ENCODE results near the gene TOR1A.

Gene TOR1A

GRCh38 chr9:129768486-129768885, 55.5 kb downstream of the TOR1A start:
- DNase-seq (ENCODE audit: low read depth): no peak
- no peak for TF ChIP-seq CTCF (IDR thresholded peaks at IDR 0.05; ENCODE audit: low read length, missing control alignments)
- H3K4me3 ChIP-seq (replicated peaks; ENCODE audit: low read depth, low read length): no peak overlapping the region

- no peak for TF ChIP-seq CTCF (IDR thresholded peaks at IDR 0.05; ENCODE audit: low read length, missing control alignments)
- no peak for DNase-seq (ENCODE audit: low read depth)
Measured at GRCh38 chr9:129765764-129766317, 58.1 kb downstream of the TOR1A start.

GRCh38 chr9:129762985-129763926, 60.7 kb downstream of the TOR1A start:
- H3K4me3 ChIP-seq (replicated peaks; ENCODE audit: low read depth, low read length): no peak overlapping the region
- peak; percentile 90 for DNase-seq (ENCODE audit: low read depth)
- TF ChIP-seq CTCF (IDR thresholded peaks at IDR 0.05; ENCODE audit: low read length, missing control alignments): no peak

More at GRCh38 chr9:129765764-129766317, 58.1 kb downstream of the TOR1A start:
- H3K4me3 ChIP-seq (replicated peaks; ENCODE audit: low read depth, low read length): no peak overlapping the region
